GM23248 (cell line): Measurements from ENCODE around the gene TMEM255B. TPM values are rescaled to one million over a fixed set of nuclear protein-coding genes. Genes with fewer than 3 reads are reported as not detected.

Source experiments
- DNase-seq: peaks from one replicate; pipeline ENCODE4 v3.0.0-alpha.2; 2015
- H2AFZ ChIP-seq: fragments of 200-600 bp; sonication (generic); 2 replicates; pipeline ENCODE4 v1.6.1; 2016; ENCODE audit warnings: antibody characterized with exemption
- H3F3A ChIP-seq: fragments of 200-600 bp; sonication (generic); 2 replicates; pipeline ENCODE4 v1.6.1; 2016; ENCODE audit warnings: mild to moderate bottlenecking, antibody characterized with exemption, mixed run types; ENCODE audit not compliant: insufficient read depth
- H3K27ac ChIP-seq: fragments of 200-600 bp; sonication (generic); 2 replicates; pipeline ENCODE4 v1.5.1; 2016; ENCODE audit warnings: mild to moderate bottlenecking
- H3K27me3 ChIP-seq: fragments of 200-600 bp; sonication (generic); replicated peaks from 2 replicates; pipeline ENCODE4 v1.6.1; 2016; ENCODE audit warnings: mild to moderate bottlenecking; ENCODE audit not compliant: insufficient read depth
- H3K36me3 ChIP-seq: fragments of 200-600 bp; sonication (generic); 2 replicates; pipeline ENCODE4 v1.6.1; 2016; ENCODE audit warnings: low read depth, mild to moderate bottlenecking
- H3K4me1 ChIP-seq: fragments of 200-600 bp; sonication (generic); 2 replicates; pipeline ENCODE4 v1.6.1; 2016; ENCODE audit warnings: mild to moderate bottlenecking; ENCODE audit not compliant: insufficient read depth
- H3K4me2 ChIP-seq: fragments of 200-600 bp; sonication (generic); one replicate; pipeline ENCODE4 v1.6.1; 2016; ENCODE audit warnings: mild to moderate bottlenecking; ENCODE audit not compliant: unreplicated experiment
- H3K4me3 ChIP-seq: fragments of 200-600 bp; sonication (generic); 2 replicates; pipeline ENCODE4 v1.5.1; 2016; ENCODE audit warnings: mild to moderate bottlenecking
- H3K79me2 ChIP-seq: fragments of 200-600 bp; sonication (generic); 2 replicates; pipeline ENCODE4 v1.6.1; 2016; ENCODE audit warnings: mild to moderate bottlenecking; ENCODE audit not compliant: insufficient read depth
- H3K9ac ChIP-seq: fragments of 200-600 bp; sonication (generic); 2 replicates; pipeline ENCODE4 v1.6.1; 2016; ENCODE audit warnings: mild to moderate bottlenecking
- H3K9me2 ChIP-seq: fragments of 200-600 bp; sonication (generic); 2 replicates; pipeline ENCODE4 v1.6.1; 2016; ENCODE audit warnings: mixed run types, mild to moderate bottlenecking, moderate library complexity; ENCODE audit not compliant: insufficient read depth
- H3K9me3 ChIP-seq: fragments of 200-600 bp; sonication (generic); one replicate; pipeline ENCODE4 v1.6.1; 2017; ENCODE audit warnings: low read depth
- H4K20me1 ChIP-seq: fragments of 200-600 bp; sonication (generic); 2 replicates; pipeline ENCODE4 v1.6.0; 2016; ENCODE audit not compliant: insufficient read depth
- EZH2 ChIP-seq: fragments of 200-600 bp; sonication (generic); IDR thresholded peaks from 2 replicates; pipeline ENCODE4 v1.6.1; 2018; ENCODE audit warnings: antibody characterized with exemption, mild to moderate bottlenecking; ENCODE audit not compliant: insufficient read depth, poor library complexity, severe bottlenecking
- EZH2phosphoT487 ChIP-seq: fragments of 200-600 bp; sonication (generic); IDR thresholded peaks from 2 replicates; pipeline ENCODE4 v1.6.1; 2018; ENCODE audit warnings: antibody characterized with exemption, moderate library complexity, mild to moderate bottlenecking, low read depth; ENCODE audit not compliant: insufficient read depth
- WGBS, 2 experiments: methylation state at CpG; one replicate each; pipeline ENCODE4 v1.1.6; 2015 to 2017; ENCODE audit warnings: low lambda C conversion rate in 2 of 2, low coverage in 1 of 2; ENCODE audit errors: missing lambda C conversion rate in 2 of 2; 5-methylcytosine and 5-hydroxymethylcytosine counted together
- in situ Hi-C: fragments of 300-500 bp; cut with MboI; formaldehyde crosslinking; loops from 2 replicates; pipeline ENCODE4 v1.15.0; 2020
- polyA plus RNA-seq: library from polyadenylated mRNA; unstranded; fragments of >200 nt; fragmentation: Nextera tagmentation; extraction: Ambion mirVana; gene quantifications from 2 replicates; pipeline ENCODE4 v1.2.1, GENCODE V29; 2016
- total RNA-seq: library from RNA; depleted of rRNA; stranded (reverse); fragments of >200 nt; shearing (Covaris generic); gene quantifications from 2 replicates; pipeline ENCODE4 v1.2.3, GENCODE V29; 2014

TMEM255B gene
- total and polyA plus RNA-seq, 2 experiments from 2014 or later = 8.2 TPM; not detected in 1

- TF ChIP-seq EZH2 = no peak
- TF ChIP-seq EZH2phosphoT487 = no peak
- no peaks in the 10 kb centered on the region for H3K36me3 ChIP-seq
- H3K9me3 ChIP-seq = no peaks in the 10 kb centered on the region
- no peak for DNase-seq
- WGBS, 2 experiments = 82 to 87% methylated on average over 24 to 39 of the region's 39 CpGs
- no peak overlapping the region for H2AFZ ChIP-seq
- H3F3A ChIP-seq = no peaks in the 10 kb centered on the region
- H3K4me1 ChIP-seq = 0 out of 2 replicates have a peak, but pooled peaks cover 3% of the 10 kb centered on the region
- in situ Hi-C loops = no loop called here
- no peak overlapping the region for H3K9ac ChIP-seq
- no peaks in the 10 kb centered on the region for H3K27me3 ChIP-seq
- no peaks in the 10 kb centered on the region for H3K79me2 ChIP-seq
- H3K9me2 ChIP-seq = no peaks in the 10 kb centered on the region
- H4K20me1 ChIP-seq = no peaks in the 10 kb centered on the region
- no peak overlapping the region for H3K27ac ChIP-seq
- no peak overlapping the region for H3K4me3 ChIP-seq
- no peak overlapping the region for H3K4me2 ChIP-seq
Measured at GRCh38 chr13:113804703-113805430, 45.8 kb downstream of the TMEM255B start.

DNA sequence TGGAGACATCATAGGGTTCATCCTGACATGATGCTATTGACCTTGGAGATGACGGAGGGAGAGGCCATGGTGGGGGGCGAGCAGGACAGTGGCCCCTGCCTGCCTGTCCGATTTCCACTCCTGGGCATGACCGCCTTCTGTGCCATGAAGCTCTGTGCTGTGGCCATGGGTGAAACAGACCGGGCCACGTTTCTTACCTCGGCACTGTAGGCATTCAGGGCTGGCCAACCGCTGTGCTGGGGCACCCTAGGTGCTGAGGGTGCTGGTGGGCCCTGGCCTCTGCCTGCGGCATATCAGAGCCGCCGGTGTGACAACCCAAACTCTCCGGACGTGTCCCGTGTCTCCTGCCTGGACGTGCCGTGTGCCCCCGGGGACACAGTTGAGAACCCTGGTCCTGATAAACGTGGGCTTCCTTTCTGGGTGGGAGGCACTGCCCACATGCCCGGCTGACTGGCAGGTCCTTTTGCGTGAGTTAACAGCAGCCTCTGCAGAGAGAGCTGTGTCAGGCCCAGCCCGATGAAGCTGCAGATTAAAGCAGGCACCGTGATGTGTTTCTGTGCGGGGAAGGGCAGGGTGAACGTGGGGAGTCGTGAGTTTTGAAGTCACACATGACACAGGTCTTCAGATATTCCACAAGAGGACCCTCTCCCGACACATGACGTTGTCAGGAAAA lies 46.5 kb downstream of the TMEM255B start:
- TF ChIP-seq EZH2 = no peak
- no peak for TF ChIP-seq EZH2phosphoT487
- H3K9me2 ChIP-seq = no peaks in the 10 kb centered on the region
- no peak overlapping the region for H3K4me3 ChIP-seq
- H3K4me2 ChIP-seq = no peak overlapping the region
- H3K4me1 ChIP-seq = 0 out of 2 replicates have a peak, but pooled peaks cover 3% of the 10 kb centered on the region
- no peaks in the 10 kb centered on the region for H3F3A ChIP-seq
- no peaks in the 10 kb centered on the region for H3K9me3 ChIP-seq
- H2AFZ ChIP-seq = no peak overlapping the region
- no peak overlapping the region for H3K9ac ChIP-seq
- DNase-seq = no peak
- H4K20me1 ChIP-seq = no peaks in the 10 kb centered on the region
- H3K27ac ChIP-seq = no peak overlapping the region
- in situ Hi-C loops = no loop called here
- no peaks in the 10 kb centered on the region for H3K36me3 ChIP-seq
- no peaks in the 10 kb centered on the region for H3K27me3 ChIP-seq
- 86% methylated on average over 27 of the region's 27 CpGs for WGBS, 2 experiments
- no peaks in the 10 kb centered on the region for H3K79me2 ChIP-seq

DNA sequence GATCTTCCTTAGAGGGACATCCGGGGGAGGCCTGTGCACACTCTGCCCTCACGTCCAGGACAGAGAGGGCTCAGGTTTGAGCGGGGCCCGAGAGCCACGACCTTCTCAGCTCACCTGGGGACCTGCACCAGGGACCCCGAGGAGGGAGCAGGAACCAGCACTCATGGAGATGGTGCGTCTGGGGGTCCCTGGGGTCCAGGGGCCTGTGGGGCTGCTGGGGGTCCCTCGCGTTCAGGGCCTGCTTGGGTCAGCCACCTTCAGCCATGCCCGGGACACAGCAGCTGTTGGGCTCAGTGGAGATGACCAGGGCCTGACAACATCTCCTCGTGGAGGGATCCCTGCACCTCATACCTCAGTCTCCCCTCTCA lies 47.1 kb downstream of the TMEM255B start:
- H3K4me1 ChIP-seq = 0 out of 2 replicates have a peak, but pooled peaks cover 3% of the 10 kb centered on the region
- no peak for TF ChIP-seq EZH2
- TF ChIP-seq EZH2phosphoT487 = no peak
- no peak overlapping the region for H3K4me2 ChIP-seq
- no peaks in the 10 kb centered on the region for H3K9me3 ChIP-seq
- WGBS, 2 experiments = 90 to 93% methylated on average over 7 to 10 of the region's 11 CpGs
- no peak overlapping the region for H3K4me3 ChIP-seq
- no peaks in the 10 kb centered on the region for H3K27me3 ChIP-seq
- no peak overlapping the region for H3K9ac ChIP-seq
- no peak for DNase-seq
- H3F3A ChIP-seq = no peaks in the 10 kb centered on the region
- no peak overlapping the region for H3K27ac ChIP-seq
- no peaks in the 10 kb centered on the region for H3K79me2 ChIP-seq
- H3K36me3 ChIP-seq = no peaks in the 10 kb centered on the region
- H4K20me1 ChIP-seq = no peaks in the 10 kb centered on the region
- no peaks in the 10 kb centered on the region for H3K9me2 ChIP-seq
- no peak overlapping the region for H2AFZ ChIP-seq
- in situ Hi-C loops = no loop called here

- 0 out of 2 replicates have a peak, but pooled peaks cover 3% of the 10 kb centered on the region for H3K4me1 ChIP-seq
- H3K4me3 ChIP-seq = no peak overlapping the region
- H3K9me3 ChIP-seq = no peaks in the 10 kb centered on the region
- in situ Hi-C loops = no loop called here
- H3K4me2 ChIP-seq = no peak overlapping the region
- no peaks in the 10 kb centered on the region for H3K27me3 ChIP-seq
- H3K36me3 ChIP-seq = no peaks in the 10 kb centered on the region
- no peak for DNase-seq
- no peak overlapping the region for H2AFZ ChIP-seq
- H3K9ac ChIP-seq = no peak overlapping the region
- no peak for TF ChIP-seq EZH2phosphoT487
- no peak for TF ChIP-seq EZH2
- 82% methylated on average over 9 to 13 of the region's 13 CpGs for WGBS, 2 experiments
- no peaks in the 10 kb centered on the region for H4K20me1 ChIP-seq
- no peak overlapping the region for H3K27ac ChIP-seq
- no peaks in the 10 kb centered on the region for H3F3A ChIP-seq
- H3K79me2 ChIP-seq = no peaks in the 10 kb centered on the region
- H3K9me2 ChIP-seq = no peaks in the 10 kb centered on the region
Measured at GRCh38 chr13:113806526-113806925, 47.5 kb downstream of the TMEM255B start.
